ENCODE results near the gene TINCR. TPM values are rescaled to one million over a fixed set of nuclear protein-coding genes. Genes with fewer than 3 reads are reported as not detected.

Gene TINCR
- total and polyA plus RNA-seq, 4 donors, result 0.05 to 0.08 TPM; not detected in 2

GRCh38 chr19:5579697-5580096 is 11.9 kb upstream of the TINCR start:
- TF ChIP-seq RXRA (IDR thresholded peaks at IDR 0.05) (no peak), GABPA (IDR thresholded peaks at IDR 0.05 in 1 of 2, conservative IDR thresholded peaks at IDR 0.05 in 1 of 2) (no peak), HNF4G (IDR thresholded peaks at IDR 0.05) (no peak), EGR1 (IDR thresholded peaks at IDR 0.05; ENCODE audit: low read depth in 2 of 2) (no peak), RAD21 (IDR thresholded peaks at IDR 0.05) (no peak), CTCF (IDR thresholded peaks at IDR 0.05; ENCODE audit: low read depth, low read length, missing input control) (no peak), HNF4A (conservative IDR thresholded peaks at IDR 0.05) (no peak), TAF1 (conservative IDR thresholded peaks at IDR 0.05) (no peak), FOXA1 (IDR thresholded peaks at IDR 0.05) (no peak), FOXA2 (IDR thresholded peaks at IDR 0.05) (no peak), ZBTB33 (IDR thresholded peaks at IDR 0.05) (no peak), NR2F2 (IDR thresholded peaks at IDR 0.05) (no peak), YY1 (IDR thresholded peaks at IDR 0.05) (no peak), REST (IDR thresholded peaks at IDR 0.05) (no peak), JUND (IDR thresholded peaks at IDR 0.05) (no peak), MAX (IDR thresholded peaks at IDR 0.05) (no peak), SP1 (IDR thresholded peaks at IDR 0.05) (no peak), ATF3 (IDR thresholded peaks at IDR 0.05) (no peak)
- DNase-seq (ENCODE audit: low spot score), result no peak
- Histone ChIP-seq H3K4me1 (ENCODE audit: control insufficient read depth in 4 of 4, insufficient read depth in 4 of 4, low read length in 3 of 4) (peaks cover 0 to 5% (median 2%) of the 10 kb centered on the region in 4 donors), H3K27ac (ENCODE audit: low read depth in 1 of 2, low read length in 2 of 2) (no peak overlapping the region), H3K9me3 (ENCODE audit: control insufficient read depth in 4 of 4, low read length in 3 of 4) (no peaks in the 10 kb centered on the region), H3K9ac (ENCODE audit: low read depth in 1 of 2, low read length in 2 of 2) (no peak overlapping the region), H3K36me3 (ENCODE audit: control insufficient read depth in 4 of 4, insufficient read depth in 3 of 4, low read depth in 1 of 4, low read length in 3 of 4) (no peaks in the 10 kb centered on the region), H3K4me3 (ENCODE audit: low read depth in 1 of 3, low read length in 3 of 3) (no peak overlapping the region), H3K27me3 (ENCODE audit: control insufficient read depth in 4 of 4, insufficient read depth in 4 of 4, low read length in 3 of 4) (no peaks in the 10 kb centered on the region)
- WGBS, result 98% methylated on average over 7 of the region's 7 CpGs

Data from liver (tissue), 9 donors.